ENCODE measurements around the gene ATPAF2. TPM values are rescaled to one million over a fixed set of nuclear protein-coding genes. Genes with fewer than 3 reads are reported as not detected.

Gene ATPAF2
- total and polyA plus RNA-seq, 2 experiments from 2014 or later = 24.3 to 25.7 TPM

- Histone ChIP-seq H3K27ac (ENCODE audit: low read depth) (no peak overlapping the region), H3K9me2 (ENCODE audit: insufficient read depth) (no peaks in the 10 kb centered on the region), H3K36me3 (ENCODE audit: insufficient read depth) (peaks cover 5% of the 10 kb centered on the region; the same call in 1 of the 2 replicates), H3K4me3 (no peak overlapping the region), H3K27me3 (ENCODE audit: insufficient read depth) (no peaks in the 10 kb centered on the region), H2AFZ (no peak overlapping the region), H3K79me2 (replicated peaks; ENCODE audit: insufficient read depth) (no peaks in the 10 kb centered on the region), H3F3A (replicated peaks; ENCODE audit: low read depth) (no peaks in the 10 kb centered on the region), H4K20me1 (replicated peaks; ENCODE audit: insufficient read depth) (no peaks in the 10 kb centered on the region; the same call in 1 of the 2 replicates), H3K4me1 (ENCODE audit: insufficient read depth) (no peaks in the 10 kb centered on the region), H3K4me2 (no peak overlapping the region)
- Mint-ChIP-seq H3K27ac (no peak overlapping the region), H3K9me3 (no peaks in the 10 kb centered on the region), H3K36me3 (ENCODE audit: low read depth) (peaks cover 9% of the 10 kb centered on the region; the same call in 2 of the 3 replicates), H3K4me1 (no peaks in the 10 kb centered on the region), H3K4me3 (no peak overlapping the region), H3K27me3 (ENCODE audit: insufficient read depth, low read depth, poor library complexity) (no peaks in the 10 kb centered on the region)
- ATAC-seq (no peak), DNase-seq (ENCODE audit: low spot score) (no peak)
- TF ChIP-seq STAT1 (IDR thresholded peaks at IDR 0.05; ENCODE audit: unreplicated experiment) = no peak
- no peak for TF ChIP-seq JUNB (IDR thresholded peaks at IDR 0.05; ENCODE audit: unreplicated experiment)
- TF ChIP-seq CREB1 (CRISPR knock-in tag; IDR thresholded peaks at IDR 0.05; ENCODE audit: low read depth) = no peak
- no peak for TF ChIP-seq REST (IDR thresholded peaks at IDR 0.05; ENCODE audit: unreplicated experiment)
- TF ChIP-seq ZNF462 (CRISPR knock-in tag; IDR thresholded peaks at IDR 0.05) = no peak
- no peak for TF ChIP-seq POLR2AphosphoS5 (IDR thresholded peaks at IDR 0.05; ENCODE audit: low read depth)
- TF ChIP-seq ZNF331 (CRISPR knock-in tag; IDR thresholded peaks at IDR 0.05; ENCODE audit: low read depth) = no peak
These were observed 26.6 kb upstream of the ATPAF2 start for GRCh38 chr17:18065546-18065945.
